ENCODE measurements around the gene SNPH. TPM values are rescaled to one million over a fixed set of nuclear protein-coding genes. Genes with fewer than 3 reads are reported as not detected.

SNPH gene
- total and polyA plus RNA-seq, 2 of the 8 experiments (the other 6 are each of a cell fraction or from before 2014, with no cell fraction given) = 0.98 to 4.9 TPM

GRCh38 chr20:1302685-1303541 is 36.8 kb downstream of the SNPH start:
- Histone ChIP-seq H3K4me2 (ENCODE audit: insufficient read depth in 1 of 2, low read depth in 2 of 2, low read length in 2 of 2) (no peak overlapping the region), H2BK15ac (ENCODE audit: low read length) (no peak overlapping the region), H4K8ac (ENCODE audit: extremely low read depth, insufficient read depth, low read length) (no peak overlapping the region), H2BK120ac (replicated peaks; ENCODE audit: low read depth, low read length) (no peak overlapping the region), H3K14ac (ENCODE audit: insufficient read length) (no peak overlapping the region), H3K56ac (replicated peaks; ENCODE audit: insufficient read length, low read depth, low read length) (no peak overlapping the region), H3K27ac (ENCODE audit: low read depth, low read length) (no peak overlapping the region), H3K79me1 (ENCODE audit: low read depth, low read length) (no peaks in the 10 kb centered on the region), H3K9ac (replicated peaks in 1 of 4; ENCODE audit: extremely low read depth in 1 of 4, low read depth in 3 of 4, low read length in 3 of 4) (no peak overlapping the region), H3K36me3 (ENCODE audit: control insufficient read depth in 2 of 4, insufficient read depth in 4 of 4, low read length in 3 of 4) (no peaks in the 10 kb centered on the region; a peak in 1 of 8 replicates), H4K91ac (replicated peaks; ENCODE audit: insufficient read length, low read length) (no peak overlapping the region), H2AK5ac (ENCODE audit: low read depth, low read length) (no peak overlapping the region), H2BK5ac (ENCODE audit: low read depth, low read length) (no peak overlapping the region), H3K27me3 (replicated peaks in 1 of 4; ENCODE audit: control insufficient read depth in 3 of 4, extremely low read depth in 1 of 4, insufficient read depth in 3 of 4, low read length in 3 of 4) (no peaks in the 10 kb centered on the region), H3K18ac (ENCODE audit: extremely low read depth, low read length) (no peak overlapping the region), H3K79me2 (ENCODE audit: control insufficient read depth in 1 of 2, insufficient read depth in 2 of 2, low read length in 2 of 2) (no peaks in the 10 kb centered on the region), H4K5ac (ENCODE audit: insufficient read length, low read depth, low read length) (no peak overlapping the region), H2BK12ac (ENCODE audit: low read depth, low read length) (no peak overlapping the region), H2BK20ac (ENCODE audit: low read length) (no peak overlapping the region), H3K23me2 (ENCODE audit: low read depth, low read length) (no peaks in the 10 kb centered on the region), H4K20me1 (replicated peaks in 1 of 2; ENCODE audit: control insufficient read depth in 1 of 2, insufficient read depth in 2 of 2, low read length in 2 of 2) (no peaks in the 10 kb centered on the region), H3K23ac (ENCODE audit: insufficient read length) (no peak overlapping the region), H2AFZ (ENCODE audit: low read length) (no peak overlapping the region), H3K4me3 (ENCODE audit: extremely low read depth in 1 of 4, insufficient read depth in 2 of 4, low read depth in 3 of 4, low read length in 4 of 4) (no peak overlapping the region), H3K9me3 (ENCODE audit: insufficient read depth in 2 of 2, low read depth in 1 of 2, low read length in 1 of 2) (no peaks in the 10 kb centered on the region), H3K4me1 (replicated peaks in 1 of 4; ENCODE audit: control insufficient read depth in 3 of 4, insufficient read depth in 4 of 4, low read length in 3 of 4) (peaks cover 0 to 10% (median 4%) of the 10 kb centered on the region in 4 experiments; a peak in 6 of 7 replicates), H3K4ac (replicated peaks; ENCODE audit: insufficient read length, low read depth, low read length) (no peak overlapping the region)
- ChIA-PET CTCF (ENCODE audit: partially characterized antibody) (no interaction called here), POLR2A (ENCODE audit: partially characterized antibody) (interaction anchor here (0.7 kb wide), 1 partner anchor 10 kb away, joined by 3 read pairs; no protein-coding TSS in a partner anchor)
- WGBS, 2 experiments (ENCODE audit: extremely low coverage in 1 of 2, insufficient coverage in 1 of 2, insufficient read length in 1 of 2, insufficient replicate concordance in 2 of 2, low coverage in 1 of 2, low lambda C conversion rate in 2 of 2, missing lambda C conversion rate in 1 of 2) = 95% methylated on average over 12 of the region's 12 CpGs; no CpG with 5 or more reads in 1 of the 2 experiments
- no peak for TF ChIP-seq EP300 (IDR thresholded peaks at IDR 0.05; ENCODE audit: borderline replicate concordance in 1 of 2, low read depth in 2 of 2, low read length in 2 of 2)
- TF ChIP-seq SIRT6 (IDR thresholded peaks at IDR 0.05; ENCODE audit: low read length) = no peak
- no peak for TF ChIP-seq RAD21 (IDR thresholded peaks at IDR 0.05 in 1 of 2, conservative IDR thresholded peaks at IDR 0.05 in 1 of 2; ENCODE audit: low read depth in 2 of 2, low read length in 2 of 2)
- no peak for TF ChIP-seq EGR1 (IDR thresholded peaks at IDR 0.05; ENCODE audit: borderline replicate concordance, low read depth, low read length)
- TF ChIP-seq CBX8 (IDR thresholded peaks at IDR 0.05; ENCODE audit: borderline replicate concordance, low read depth, low read length) = no peak
- TF ChIP-seq CHD2 (IDR thresholded peaks at IDR 0.05; ENCODE audit: low read length) = no peak
- no peak for TF ChIP-seq RXRA (IDR thresholded peaks at IDR 0.05; ENCODE audit: insufficient read depth, low read depth, low read length)
- TF ChIP-seq JUN (IDR thresholded peaks at IDR 0.05; ENCODE audit: low read depth, low read length) = no peak
- no peak for DNase-seq (ENCODE audit: low read depth in 1 of 2, low spot score in 2 of 2)
- no peak for FAIRE-seq

Measured in H1 (cell line).